ENCODE measurements around the gene APBB1IP.
A peak's percentile ranks its signal among the peaks of the same experiment; 100 is the strongest.

Gene APBB1IP

GRCh38 chr10:26481914-26482550 lies 43.9 kb downstream of the APBB1IP start:
- DNase-seq (ENCODE audit: low spot score) = no peak
- in situ Hi-C loops (cut with MboI; ENCODE audit: low pct_unique_long_range_greater_than_20kb, low sequenced_read_pairs, unreplicated experiment) = no loop called here
- TF ChIP-seq CTCF (IDR thresholded peaks at IDR 0.05; ENCODE audit: extremely low read depth, insufficient read depth, missing control alignments) = no peak

GRCh38 chr10:26483554-26483953 lies 45.4 kb downstream of the APBB1IP start:
- no peak for DNase-seq (ENCODE audit: low spot score)
- TF ChIP-seq CTCF (IDR thresholded peaks at IDR 0.05; ENCODE audit: extremely low read depth, insufficient read depth, missing control alignments) = no peak
- in situ Hi-C loops (cut with MboI; ENCODE audit: low pct_unique_long_range_greater_than_20kb, low sequenced_read_pairs, unreplicated experiment) = no loop called here

DNA sequence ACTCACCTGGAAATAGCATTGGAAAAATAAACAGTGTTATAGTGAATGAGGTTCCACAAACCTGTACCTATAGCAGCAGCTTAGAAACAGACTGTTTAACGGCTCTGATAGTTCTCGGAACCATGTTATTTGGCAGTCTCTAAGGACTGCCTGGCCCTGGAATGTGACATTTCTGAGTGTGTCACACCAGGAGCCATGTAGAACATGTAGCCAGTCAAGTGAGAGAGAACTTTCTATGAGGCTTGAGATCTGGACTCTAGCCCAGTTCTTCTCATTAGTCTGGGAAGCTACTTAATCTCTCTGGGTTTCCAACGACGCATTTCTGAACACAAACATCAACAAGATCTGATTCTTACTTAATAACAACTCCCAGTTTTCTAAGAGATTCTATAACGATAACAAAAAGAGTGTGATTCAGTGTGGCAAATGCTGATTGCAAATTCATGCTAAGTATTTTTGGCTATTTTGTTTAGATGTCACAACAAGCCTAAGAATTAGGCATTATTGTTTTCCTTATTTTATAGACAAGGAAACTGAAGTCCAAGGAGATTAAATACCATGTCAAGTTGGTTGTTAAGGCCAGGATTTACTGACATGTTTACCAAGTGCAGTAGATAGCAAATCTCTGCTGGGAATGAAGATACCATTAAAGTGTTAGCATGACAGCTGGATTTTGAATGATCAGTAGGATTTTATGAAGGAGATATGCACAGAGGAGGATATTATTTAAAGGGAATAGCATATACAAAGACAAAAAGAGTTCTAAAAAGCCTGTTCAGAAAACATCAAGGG lies 47.2 kb downstream of the APBB1IP start:
- in situ Hi-C loops (cut with MboI; ENCODE audit: low pct_unique_long_range_greater_than_20kb, low sequenced_read_pairs, unreplicated experiment) = no loop called here
- TF ChIP-seq CTCF (IDR thresholded peaks at IDR 0.05; ENCODE audit: extremely low read depth, insufficient read depth, missing control alignments) = no peak
- no peak for DNase-seq (ENCODE audit: low spot score)

DNA sequence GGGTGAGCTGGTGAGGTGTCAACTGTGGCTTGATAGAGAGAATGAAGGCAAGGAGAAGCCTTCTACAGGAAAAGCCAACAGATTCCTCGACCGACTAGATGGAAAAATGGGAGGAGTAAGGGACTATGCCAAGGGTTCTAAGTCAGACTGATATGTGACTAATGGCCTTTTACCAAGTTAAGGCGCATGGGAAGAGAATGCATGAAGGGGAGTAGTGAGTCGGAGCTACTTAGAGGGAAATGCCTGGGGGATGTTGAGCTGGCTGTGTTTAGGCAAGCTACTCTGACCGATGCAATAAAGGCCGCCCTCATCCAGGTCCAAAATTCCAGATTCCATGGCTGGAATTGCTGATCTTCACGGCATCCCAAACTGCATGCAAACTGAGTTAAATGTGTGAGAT lies 48.2 kb downstream of the APBB1IP start:
- no peak for TF ChIP-seq CTCF (IDR thresholded peaks at IDR 0.05; ENCODE audit: extremely low read depth, insufficient read depth, missing control alignments)
- in situ Hi-C loops (cut with MboI; ENCODE audit: low pct_unique_long_range_greater_than_20kb, low sequenced_read_pairs, unreplicated experiment) = no loop called here
- DNase-seq (ENCODE audit: low spot score) = no peak

DNA sequence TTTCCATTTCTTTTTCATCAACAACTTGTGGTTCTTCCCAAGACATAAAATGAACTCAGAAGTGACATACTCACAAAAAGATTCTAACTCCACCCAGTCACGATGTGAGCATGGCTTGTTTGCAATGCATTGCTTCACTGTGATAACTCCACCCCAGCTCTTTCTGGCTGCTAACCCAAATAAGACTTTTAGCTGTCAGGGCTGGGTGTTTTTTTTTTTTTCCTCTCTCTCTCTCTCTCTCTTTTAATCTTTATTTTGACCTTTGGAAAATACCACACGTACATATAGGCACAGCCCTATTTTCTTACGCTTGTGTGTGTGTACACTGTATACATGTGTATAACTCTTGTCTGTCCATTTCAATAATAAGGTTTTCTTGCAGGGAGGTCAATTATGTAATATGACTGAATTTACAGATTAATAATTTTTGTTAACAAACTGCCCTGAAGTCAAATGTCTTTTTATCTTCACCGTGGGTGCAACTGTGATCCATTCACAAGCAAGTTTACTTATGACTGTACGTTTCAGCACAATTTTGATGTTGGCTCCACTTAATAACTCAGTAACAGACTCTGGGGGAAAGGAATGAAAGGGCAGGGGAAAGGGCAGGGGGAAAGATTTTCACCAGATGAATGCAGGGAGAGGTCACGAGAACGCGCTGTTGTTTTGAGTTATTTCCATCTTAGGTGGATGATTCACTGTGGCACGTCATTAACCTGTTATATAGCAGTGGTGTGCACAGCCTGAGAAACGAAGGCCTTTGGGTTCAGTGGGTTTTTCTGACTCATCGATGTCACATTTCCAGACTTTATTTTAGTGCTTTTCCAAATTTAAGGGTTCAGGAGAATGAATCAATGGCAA lies 49.1 kb downstream of the APBB1IP start:
- no peak for TF ChIP-seq CTCF (IDR thresholded peaks at IDR 0.05; ENCODE audit: extremely low read depth, insufficient read depth, missing control alignments)
- in situ Hi-C loops (cut with MboI; ENCODE audit: low pct_unique_long_range_greater_than_20kb, low sequenced_read_pairs, unreplicated experiment) = no loop called here
- DNase-seq (ENCODE audit: low spot score) = peak; percentile 30

DNA sequence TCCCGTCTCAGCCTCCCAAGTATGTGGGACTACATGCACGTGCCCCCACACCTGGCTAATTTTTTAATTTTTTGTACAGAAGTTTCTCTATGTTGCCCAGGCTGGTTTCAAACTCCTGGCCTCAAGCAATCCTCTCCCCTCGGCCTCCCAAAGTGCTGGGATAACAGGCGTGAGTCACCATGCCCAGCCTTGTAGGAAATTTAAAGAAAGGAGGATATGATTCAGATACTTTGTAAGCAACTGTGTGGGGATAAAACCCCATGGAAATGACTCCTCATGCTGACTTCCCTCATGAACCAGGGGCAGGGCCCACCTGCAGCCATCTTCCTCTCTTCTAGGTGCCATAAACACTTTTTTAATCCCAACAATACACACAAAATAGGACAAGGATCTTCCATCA lies 50.2 kb downstream of the APBB1IP start:
- in situ Hi-C loops (cut with MboI; ENCODE audit: low pct_unique_long_range_greater_than_20kb, low sequenced_read_pairs, unreplicated experiment) = no loop called here
- no peak for TF ChIP-seq CTCF (IDR thresholded peaks at IDR 0.05; ENCODE audit: extremely low read depth, insufficient read depth, missing control alignments)
- DNase-seq (ENCODE audit: low spot score) = no peak
